ENCODE data around the gene PDLIM7.
"Not testable (repeated sequence)": the region's sequence is repeated elsewhere in the genome, so short reads cannot be mapped to it uniquely, and the experiment has no call there.

PDLIM7 gene

DNA sequence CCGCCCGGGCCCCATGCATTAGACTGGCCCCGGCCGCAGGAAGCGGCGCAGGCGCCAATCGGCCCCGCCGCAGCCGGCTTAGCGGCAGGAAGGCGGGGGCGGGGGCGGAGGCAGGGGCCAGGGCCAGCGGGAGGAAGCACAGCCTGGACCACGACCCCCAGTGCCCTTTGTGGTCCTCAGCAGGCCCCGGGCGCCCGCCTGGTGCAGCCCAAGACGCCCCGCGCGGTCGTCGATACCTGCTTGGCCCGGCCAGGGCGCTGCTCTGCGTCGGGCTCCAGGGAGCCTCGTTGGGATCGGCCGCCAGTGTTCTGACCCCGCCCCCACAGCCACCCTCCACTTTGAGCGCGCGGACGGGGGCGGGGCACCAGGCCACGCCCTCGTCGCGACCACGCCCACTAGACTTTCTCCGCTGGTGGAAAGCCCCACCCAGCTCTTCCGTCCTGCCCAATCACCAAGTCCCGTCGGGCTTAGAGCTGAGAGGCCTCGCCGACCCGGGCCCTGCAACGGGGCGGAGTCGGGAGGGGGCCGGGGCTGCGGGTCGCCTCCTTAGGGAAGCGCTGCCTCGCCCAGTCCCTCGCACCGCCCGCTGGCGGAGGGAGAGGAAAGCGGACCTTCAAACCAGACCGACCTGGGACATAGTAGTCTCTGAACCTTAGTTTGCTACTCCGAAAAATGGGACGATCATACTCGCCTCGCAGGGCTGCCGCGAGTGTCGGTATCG lies at the start of gene PDLIM7:
Gene PDLIM7 (minus strand): TSS at position 313 of the 721 bp plus-strand sequence. CDS start 1,092 bp downstream, outside the sequence.
- DNase-seq, result peak; percentile 97

GRCh38 chr5:177546258-177546741 lies 48.9 kb upstream of the PDLIM7 start:
- DNase-seq, result no peak

DNA sequence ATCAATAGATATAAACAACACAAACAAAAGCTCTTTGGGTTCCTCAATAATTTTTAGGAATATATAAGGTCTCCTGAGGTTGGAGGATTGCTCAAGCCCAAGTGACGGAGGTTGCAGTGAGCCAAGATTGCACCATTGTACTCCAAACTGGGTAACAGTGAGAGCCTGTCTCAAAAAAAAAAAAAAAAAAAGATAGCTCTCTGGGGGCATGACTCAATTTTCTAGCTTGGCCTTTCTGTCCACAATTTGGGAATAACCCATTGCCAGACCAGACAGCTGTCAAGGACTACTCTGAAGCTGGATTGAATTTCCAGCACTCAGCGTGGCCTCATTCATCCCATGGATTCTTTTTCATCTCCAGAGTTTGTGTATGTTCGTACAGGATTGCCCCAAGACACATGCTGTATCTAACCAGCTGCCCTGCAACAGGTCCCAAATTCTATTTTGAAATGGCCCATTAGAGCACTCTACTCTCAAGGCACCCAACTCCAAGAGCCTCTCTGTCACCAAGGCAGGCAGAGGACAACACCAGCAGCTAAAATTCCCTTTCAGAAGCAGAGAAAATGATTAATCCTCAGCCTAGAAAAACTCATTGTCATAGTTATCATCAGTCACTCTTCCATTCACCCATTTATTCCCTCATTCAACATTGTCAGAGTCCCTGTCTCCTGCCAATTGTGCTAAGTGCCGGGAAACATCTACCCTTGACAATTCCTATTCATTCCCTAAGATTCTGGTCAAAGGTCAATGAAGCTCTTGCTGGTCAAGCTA lies 48.3 kb upstream of the PDLIM7 start:
- DNase-seq, result no peak

- DNase-seq, result no peak
Observed at GRCh38 chr5:177542816-177543465, 45.5 kb upstream of the PDLIM7 start.

DNA sequence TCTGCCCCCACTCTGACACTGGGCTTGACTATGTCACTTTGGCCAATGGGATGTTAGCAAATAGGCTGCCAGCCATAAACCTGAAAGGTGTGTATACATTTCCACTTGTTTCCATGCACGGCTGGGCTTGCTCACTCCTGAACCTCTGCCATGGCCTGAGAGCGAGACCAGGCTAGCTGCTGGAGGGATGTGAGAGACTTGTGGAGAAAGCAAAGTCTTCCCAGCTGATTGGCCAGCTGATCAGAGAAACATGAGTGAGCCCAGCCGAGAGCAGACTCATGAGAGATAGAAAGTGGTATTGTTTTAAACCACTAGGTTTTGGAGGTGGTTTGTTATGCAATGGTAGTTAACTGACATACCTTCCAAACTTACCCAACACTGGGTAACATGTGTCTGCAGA lies 43.0 kb upstream of the PDLIM7 start:
- DNase-seq, result no peak

DNA sequence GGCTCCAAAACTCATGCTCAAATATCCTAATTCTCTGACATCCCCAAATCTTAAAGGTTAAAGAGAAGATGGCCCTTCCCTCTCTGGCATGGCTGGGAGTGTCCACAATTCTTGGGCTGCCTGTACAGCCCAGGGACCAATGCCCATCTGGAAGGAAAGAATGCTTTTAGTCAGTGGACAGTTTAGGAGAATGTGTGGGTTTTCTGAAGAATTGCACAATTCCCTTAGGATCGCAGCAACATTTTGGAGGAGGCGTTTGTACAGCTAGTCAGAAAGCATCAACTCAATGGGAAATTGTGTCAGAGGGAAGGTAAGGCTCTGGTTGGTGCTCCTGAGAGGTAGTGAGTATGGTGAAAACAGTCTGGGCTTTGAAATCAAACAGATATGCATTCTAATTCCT lies 42.0 kb upstream of the PDLIM7 start:
- DNase-seq, result no peak

DNA sequence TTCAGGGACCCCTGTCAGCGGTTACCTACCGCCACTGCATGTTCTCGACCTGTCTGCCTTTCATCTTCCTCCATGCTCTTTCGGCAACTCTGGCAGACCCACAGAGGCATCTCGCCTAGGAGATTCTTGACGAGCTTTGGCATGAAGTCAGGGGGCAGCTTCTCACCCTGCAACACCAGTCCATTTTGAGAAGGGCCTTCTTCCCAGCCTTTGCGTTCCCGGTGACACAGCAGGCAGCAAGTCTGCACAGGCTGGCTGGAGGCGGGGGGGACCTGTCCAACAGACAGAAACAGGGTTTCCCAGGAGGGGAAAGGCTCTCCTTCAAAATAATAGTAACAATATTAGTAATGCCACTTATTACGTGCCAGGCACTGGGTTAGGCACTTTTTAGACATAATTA lies 41.5 kb upstream of the PDLIM7 start:
- DNase-seq, result peak; percentile 24

- peak; percentile 24 for DNase-seq
Observed at GRCh38 chr5:177537389-177538361, 40.3 kb upstream of the PDLIM7 start.

DNA sequence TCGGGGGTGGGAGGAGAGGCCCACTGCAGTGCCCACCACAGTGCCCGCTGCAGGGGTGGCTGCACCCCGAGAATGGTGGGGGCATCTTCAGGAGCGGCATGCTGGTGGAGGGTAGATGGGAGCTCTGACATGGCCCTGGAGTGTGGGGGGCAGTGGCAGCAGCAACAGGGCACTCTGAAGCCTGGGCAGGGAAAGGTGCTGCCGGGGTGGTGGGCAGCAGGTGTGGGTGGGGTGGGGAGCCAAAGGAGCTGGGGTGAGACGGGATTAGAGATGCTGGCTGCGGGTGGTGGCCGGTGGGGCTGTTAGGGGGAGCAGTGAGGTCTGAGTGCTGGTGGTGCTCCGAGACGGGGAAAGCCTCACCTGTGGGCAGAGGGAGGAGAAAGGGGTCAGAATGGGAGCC lies 39.0 kb upstream of the PDLIM7 start:
- DNase-seq, result no peak

DNA sequence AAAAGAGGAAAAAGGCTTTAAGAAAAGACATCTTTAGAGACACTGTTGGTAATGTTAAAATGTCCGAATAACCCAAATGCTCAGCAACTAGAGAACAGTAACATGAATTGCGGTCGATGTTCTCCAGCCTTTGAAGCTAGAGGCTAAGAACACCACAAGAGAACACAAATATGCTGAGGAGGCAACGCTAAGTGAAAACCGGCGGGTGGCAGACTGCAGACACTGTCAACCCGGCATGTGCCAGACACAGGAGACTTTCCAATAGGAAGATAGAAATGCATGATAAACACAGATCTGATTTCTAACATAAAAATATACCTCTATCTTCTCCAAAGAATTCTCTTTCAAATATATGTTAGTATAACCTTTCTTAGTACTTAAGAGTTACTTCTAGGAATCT lies 37.7 kb upstream of the PDLIM7 start:
- DNase-seq, result no peak

- not testable (repeated sequence) for DNase-seq
Observed at GRCh38 chr5:177534433-177534832, 37.0 kb upstream of the PDLIM7 start.

DNA sequence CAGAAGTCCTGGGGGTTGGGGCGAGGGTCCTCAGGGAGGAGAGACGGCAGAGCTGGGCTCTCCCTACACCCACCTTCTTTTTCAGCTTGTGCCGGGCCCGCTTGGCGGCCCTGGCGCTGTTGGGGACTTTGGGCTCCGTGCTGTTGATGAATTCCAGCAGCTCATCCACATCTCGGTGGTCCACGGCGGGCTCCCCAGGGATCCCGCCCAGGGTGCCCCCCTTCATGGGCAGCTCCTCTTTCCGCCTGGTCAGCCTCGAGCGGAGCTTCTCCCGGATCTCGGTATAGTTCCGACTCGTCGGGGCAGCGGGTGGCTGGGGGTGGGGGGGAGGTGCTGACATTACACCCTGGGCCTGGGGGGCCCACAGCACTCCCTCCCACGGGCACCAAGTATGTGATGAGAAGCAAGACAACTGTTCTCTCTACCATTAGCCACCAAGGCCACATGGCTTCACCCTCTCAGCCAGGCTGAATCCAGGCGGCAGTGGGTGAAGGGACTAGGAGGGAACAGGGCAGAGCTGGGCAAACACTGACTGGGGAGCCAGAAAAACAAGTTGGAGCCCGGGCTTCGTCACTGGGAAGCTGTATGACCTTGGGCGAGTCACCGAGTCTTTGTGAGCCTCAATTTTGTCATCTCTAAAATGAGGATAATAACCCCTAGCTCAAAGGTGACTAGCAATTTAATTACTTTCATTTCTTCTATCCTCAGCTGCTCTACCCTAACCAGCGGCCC lies 34.0 kb upstream of the PDLIM7 start:
- no peak for DNase-seq

- DNase-seq, result no peak
Observed at GRCh38 chr5:177530638-177531037, 33.2 kb upstream of the PDLIM7 start.

- no peak for DNase-seq
Observed at GRCh38 chr5:177529247-177530203, 32.1 kb upstream of the PDLIM7 start.

- no peak for DNase-seq
Observed at GRCh38 chr5:177528631-177529030, 31.2 kb upstream of the PDLIM7 start.

DNA sequence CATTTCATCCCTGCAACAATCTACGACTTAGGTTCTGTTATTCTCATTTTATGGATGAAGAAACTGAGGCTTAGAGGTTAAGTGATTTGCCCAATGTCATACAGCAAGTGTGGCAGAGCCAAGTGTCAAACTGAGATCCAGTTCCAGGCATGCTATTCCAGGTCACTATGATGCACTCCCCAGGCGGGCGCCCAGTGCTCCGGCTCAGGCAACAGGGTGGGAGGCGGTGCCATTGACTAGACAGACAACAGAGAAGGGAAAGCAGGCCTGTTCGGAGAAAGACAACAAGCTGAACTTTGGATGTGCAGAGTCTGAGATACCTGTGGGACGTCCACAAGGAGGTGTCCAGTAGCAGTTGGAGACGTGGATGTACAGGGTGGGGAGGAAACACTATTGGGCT lies 30.2 kb upstream of the PDLIM7 start:
- no peak for DNase-seq

DNA sequence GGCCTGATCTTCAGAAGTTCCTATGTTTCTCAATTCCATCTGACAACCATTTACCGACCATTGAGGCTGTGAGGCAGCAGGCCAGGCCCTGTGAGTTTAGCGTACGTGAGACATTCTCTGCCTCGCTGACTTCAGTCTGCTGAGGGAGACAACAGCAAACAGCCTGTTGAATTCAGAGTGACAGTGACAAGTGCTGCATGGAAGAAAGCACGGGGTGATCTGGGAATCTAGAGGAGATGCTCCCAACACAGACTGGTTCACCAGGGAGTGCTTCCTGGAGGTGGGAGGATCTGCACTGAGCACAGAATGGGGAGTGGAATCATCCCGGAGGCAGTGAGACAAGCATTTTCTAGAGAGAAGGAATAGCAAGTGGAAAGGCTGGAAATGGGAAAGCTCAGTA lies 29.4 kb upstream of the PDLIM7 start:
- DNase-seq, result no peak

DNA sequence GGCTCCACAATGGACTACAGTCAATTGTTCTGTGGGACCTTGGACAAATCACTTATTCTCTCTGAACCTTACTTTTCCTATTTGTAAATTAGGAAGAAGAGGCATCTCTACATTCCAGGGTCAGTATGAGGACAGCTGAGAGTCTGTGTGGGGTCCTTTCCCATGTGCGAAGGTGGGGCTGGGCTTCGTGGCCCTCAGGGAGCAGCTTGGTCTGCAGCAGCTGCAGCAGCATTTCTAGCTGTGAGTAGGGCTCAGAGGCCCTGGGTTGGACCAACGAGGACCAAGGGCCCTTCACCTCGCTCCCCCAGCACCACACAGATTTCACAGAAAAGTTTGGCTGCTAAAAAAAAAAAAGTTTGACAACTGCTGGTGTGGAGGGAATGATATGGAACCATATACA lies 28.8 kb upstream of the PDLIM7 start:
- DNase-seq, result no peak

GRCh38 chr5:177524941-177525655 lies 27.7 kb upstream of the PDLIM7 start:
- peak; percentile 37 for DNase-seq

DNA sequence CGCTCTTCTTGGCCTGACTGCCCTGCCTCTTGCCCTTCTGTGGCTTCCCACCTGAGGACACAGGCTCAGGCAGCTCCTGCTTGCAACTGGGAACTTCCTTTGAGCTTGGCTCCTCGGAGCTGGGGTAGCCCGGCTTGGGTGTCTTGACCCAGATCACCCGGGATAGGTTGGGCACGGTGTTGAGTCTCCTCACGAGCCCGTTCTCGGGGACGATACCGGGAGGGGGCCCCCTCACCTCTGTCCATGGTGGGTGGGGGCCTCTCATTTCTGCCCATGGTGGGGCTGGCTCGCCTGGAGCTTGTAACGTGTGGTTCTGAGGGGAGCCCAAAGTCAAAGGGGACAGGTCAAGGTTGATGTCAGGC lies 27.1 kb upstream of the PDLIM7 start:
- no peak for DNase-seq

All from activated effector memory CD4-positive, alpha-beta T cell treated with anti-CD3 and anti-CD28 coated beads, Interleukin-2, amount 50 U/mL, for 16 hours (primary cell).